CD4-positive, alpha-beta memory T cell (primary cell): ENCODE data around the gene DNHD1. TPM values are rescaled to one million over a fixed set of nuclear protein-coding genes. Genes with fewer than 3 reads are reported as not detected.

Experiments
- CTCF ChIA-PET: fragments of 350-600 bp; sonication (Branson Sonifier 250); formaldehyde crosslinking; loops from one replicate; lab custom pipeline; 2021; ENCODE audit warnings: inconsistent platforms; ENCODE audit not compliant: partially characterized antibody; lab: Charles Lee
- POLR2A ChIA-PET: fragments of 350-600 bp; sonication (Branson Sonifier 250); formaldehyde crosslinking; loops from one replicate; lab custom pipeline; 2021; ENCODE audit not compliant: partially characterized antibody; lab: Charles Lee
- DNase-seq, 5 donors: peaks; one replicate each; pipeline versions ENCODE4 v3.0.0 to v3.0.0-alpha.2; 2020 to 2022; ENCODE audit warnings: mixed read lengths in 1 of 5
- H3K27ac ChIP-seq: one replicate; pipeline ENCODE4 v1.7.0; 2013; ENCODE audit warnings: low read depth, low read length
- H3K27me3 ChIP-seq: 2 replicates; pipeline ENCODE4 v1.7.0; 2013; ENCODE audit warnings: mild to moderate bottlenecking, low read length, moderate library complexity; ENCODE audit not compliant: insufficient read depth
- H3K36me3 ChIP-seq: 2 replicates; pipeline ENCODE4 v1.7.0; 2013; ENCODE audit warnings: mild to moderate bottlenecking, low read length, moderate library complexity; ENCODE audit not compliant: insufficient read depth
- H3K4me1 ChIP-seq: 2 replicates; pipeline ENCODE4 v1.7.0; 2013; ENCODE audit warnings: mild to moderate bottlenecking, low read length, moderate library complexity; ENCODE audit not compliant: insufficient read depth
- H3K4me3 ChIP-seq, 2 donors: one replicate each; pipeline ENCODE4 v1.7.0; 2013; ENCODE audit warnings: low read length in 2 of 2, mild to moderate bottlenecking in 1 of 2
- H3K9me3 ChIP-seq, 2 donors: one replicate each; pipeline ENCODE4 v1.7.0; 2013; ENCODE audit warnings: low read length in 2 of 2, control low read depth in 1 of 2; ENCODE audit not compliant: control insufficient read depth in 1 of 2
- H3K27ac Mint-ChIP-seq, 7 donors: one replicate each; pipeline ENCODE4 v1.8.0; 2020 to 2021; ENCODE audit warnings: mixed read lengths in 7 of 7, mild to moderate bottlenecking in 6 of 7, inconsistent platforms in 3 of 7, moderate library complexity in 3 of 7
- H3K27me3 Mint-ChIP-seq, 2 donors: one replicate each; pipeline ENCODE4 v1.8.0; 2020 to 2021; ENCODE audit warnings: mixed read lengths in 2 of 2
- H3K36me3 Mint-ChIP-seq, 2 donors: one replicate each; pipeline ENCODE4 v1.8.0; 2020 to 2021; ENCODE audit warnings: mixed read lengths in 2 of 2, inconsistent platforms in 1 of 2, mild to moderate bottlenecking in 1 of 2
- H3K4me1 Mint-ChIP-seq, 4 donors: one replicate each; pipeline ENCODE4 v1.8.0; 2020 to 2021; ENCODE audit warnings: mixed read lengths in 4 of 4, mild to moderate bottlenecking in 1 of 4
- H3K4me3 Mint-ChIP-seq, 8 donors: one replicate each; pipeline ENCODE4 v1.8.0; 2020 to 2021; ENCODE audit warnings: mixed read lengths in 8 of 8, mild to moderate bottlenecking in 7 of 8, moderate library complexity in 6 of 8, inconsistent platforms in 3 of 8
- H3K9me3 Mint-ChIP-seq, 8 donors: one replicate each; pipeline ENCODE4 v1.8.0; 2020 to 2021; ENCODE audit warnings: mixed read lengths in 8 of 8, mild to moderate bottlenecking in 5 of 8, inconsistent platforms in 3 of 8, moderate library complexity in 1 of 8
- intact Hi-C: fragments of 100-400 bp; cut with micrococcal nuclease; formaldehyde crosslinking; loops from one replicate; pipeline ENCODE4 v1.15.1; 2023
- polyA plus RNA-seq, 2 donors: library from polyadenylated mRNA; unstranded; fragments of 300-500 nt; fragmentation: Illumina TruSeq; gene quantifications; one replicate each; pipeline ENCODE4 v1.2.3, GENCODE V29; 2021
- total RNA-seq, 2 experiments: library from RNA; stranded (reverse); gene quantifications; one replicate each; pipeline ENCODE4 v1.2.3, GENCODE V29; 2021

Gene DNHD1
- total and polyA plus RNA-seq, 4 experiments from 2014 or later = 1.2 to 54.0 (median 23.6) TPM

DNA sequence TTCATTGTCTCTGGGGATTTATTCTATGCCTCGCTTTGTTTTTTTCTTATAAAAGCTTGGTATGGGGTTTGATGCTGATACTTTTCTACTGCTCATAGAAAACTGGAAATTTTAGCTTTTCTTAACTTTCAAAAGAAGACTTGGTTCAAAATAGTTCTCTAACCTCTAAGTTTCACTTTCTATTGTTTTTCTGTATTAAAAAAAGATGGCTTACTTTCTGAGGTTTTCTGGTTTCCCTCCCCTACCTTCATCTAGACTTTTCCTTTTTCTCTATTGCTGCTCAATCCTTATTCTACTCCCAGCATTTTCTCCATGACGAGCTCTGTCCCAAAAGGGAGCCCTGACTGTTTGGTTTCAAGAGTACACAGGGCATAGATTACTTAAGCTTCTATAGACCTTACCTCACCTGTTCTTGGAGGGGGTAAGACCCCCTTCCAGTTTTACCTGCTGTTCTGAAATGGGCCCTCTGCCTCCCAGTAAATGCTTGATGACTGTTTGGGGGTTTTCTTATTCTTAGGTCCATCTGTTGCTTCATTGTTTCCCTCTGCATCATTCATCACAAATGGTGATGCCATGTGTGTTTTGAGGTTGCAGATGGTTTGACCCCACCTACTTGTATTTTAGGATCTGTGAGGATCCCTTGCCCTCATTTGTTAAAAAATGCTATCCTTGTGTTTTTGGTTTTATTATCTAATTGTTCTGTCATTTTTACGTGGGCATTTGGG, 29.5 kb downstream of the DNHD1 start:
- Mint-ChIP-seq H3K4me1 (peaks cover 11 to 19% (median 14%) of the 10 kb centered on the region in 4 donors), H3K27ac (peak overlapping the region; percentile 70 to 96 (median 87)), H3K27me3 (no peaks in the 10 kb centered on the region), H3K36me3 (peaks cover 16 to 22% of the 10 kb centered on the region in 2 donors), H3K4me3 (peak overlapping the region in 7 of 8 donors; percentile 47 to 84 (median 82)), H3K9me3 (no peaks in the 10 kb centered on the region)
- ChIA-PET CTCF (interaction anchor here (1.0 to 10.1 kb wide), 5 partner anchors 22 to 228 kb away, joined by 4 to 104 read pairs (median 7); partner anchors contain the start of gene MRPL17), POLR2A (interaction anchor here (1.5 kb wide), 1 partner anchor 45 kb away, joined by 4 read pairs; the partner anchor contains the start of genes ARFIP2 and TIMM10B)
- Histone ChIP-seq H3K27ac (no peak overlapping the region), H3K36me3 (no peaks in the 10 kb centered on the region), H3K27me3 (no peaks in the 10 kb centered on the region), H3K4me3 (no peak overlapping the region), H3K9me3 (no peaks in the 10 kb centered on the region), H3K4me1 (peaks cover 14% of the 10 kb centered on the region)
- DNase-seq = peak in 1 of 5 donors; percentile 12
- intact Hi-C loops = no loop called here

DNA sequence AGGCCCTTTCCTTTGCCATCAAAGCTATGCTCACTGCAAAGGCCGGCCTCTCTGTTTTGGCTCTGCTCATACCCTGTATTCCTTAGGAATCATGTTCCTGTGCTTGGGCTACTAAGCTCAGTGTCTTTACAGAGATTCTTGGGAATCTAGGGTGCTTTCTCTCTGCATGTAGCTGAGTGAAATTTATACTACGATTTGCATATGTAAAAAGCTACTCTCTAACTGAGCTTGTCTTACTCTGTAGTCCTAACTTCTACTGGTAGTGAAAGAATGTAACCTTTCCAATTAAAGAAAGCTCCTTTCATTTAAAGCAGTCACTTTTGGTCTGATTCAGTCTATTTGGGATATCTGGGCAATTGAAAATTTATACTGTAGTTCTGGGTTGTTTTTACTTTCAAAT, 32.2 kb downstream of the DNHD1 start:
- H3K27ac ChIP-seq = no peak overlapping the region
- Mint-ChIP-seq H3K9me3 (no peaks in the 10 kb centered on the region), H3K36me3 (peaks cover 13 to 17% of the 10 kb centered on the region in 2 donors), H3K27me3 (no peaks in the 10 kb centered on the region), H3K4me1 (peaks cover 11 to 19% (median 14%) of the 10 kb centered on the region in 4 donors), H3K27ac (peak overlapping the region in 2 of 7 donors; percentile 20 to 36), H3K4me3 (no peak overlapping the region)
- H3K27me3 ChIP-seq = no peaks in the 10 kb centered on the region
- peaks cover 14% of the 10 kb centered on the region for H3K4me1 ChIP-seq
- intact Hi-C loops = no loop called here
- peaks cover 4% of the 10 kb centered on the region for H3K36me3 ChIP-seq
- no peak for DNase-seq
- H3K4me3 ChIP-seq = no peak overlapping the region
- no peaks in the 10 kb centered on the region for H3K9me3 ChIP-seq
- CTCF ChIA-PET = interaction anchor here (0.8 to 10.1 kb wide), 13 partner anchors 9 to 230 kb away, joined by 3 to 104 read pairs (median 3); partner anchors contain the start of genes MRPL17 and TIMM10B
- POLR2A ChIA-PET = interaction anchor here (0.8 to 1.1 kb wide), 2 partner anchors 48 to 154 kb away, joined by 3 read pairs; partner anchors contain the start of genes ARFIP2, MRPL17 and TIMM10B

DNA sequence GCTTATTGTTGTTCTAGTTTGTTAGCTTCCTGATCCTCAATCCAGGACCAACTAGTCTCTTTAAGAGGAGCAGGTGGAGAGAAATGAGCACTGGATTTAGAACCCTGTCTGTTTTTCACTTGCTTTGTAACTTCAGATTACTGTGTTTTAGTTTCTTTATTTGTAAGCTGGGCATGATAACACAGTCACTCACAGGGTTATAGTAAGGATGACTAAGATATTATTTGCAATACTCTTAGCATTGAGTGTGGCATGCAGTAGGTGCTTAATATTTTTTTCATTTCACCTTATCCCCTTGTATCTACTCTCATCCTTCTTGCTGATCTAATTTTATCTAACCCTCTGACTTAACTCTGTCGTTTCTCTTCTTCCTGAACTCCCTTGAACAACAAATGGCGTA, 33.8 kb downstream of the DNHD1 start:
- H3K27ac ChIP-seq = no peak overlapping the region
- H3K27me3 ChIP-seq = no peaks in the 10 kb centered on the region
- no peaks in the 10 kb centered on the region for H3K9me3 Mint-ChIP-seq
- peaks cover 10 to 18% (median 13%) of the 10 kb centered on the region in 4 donors for H3K4me1 Mint-ChIP-seq
- peaks cover 4% of the 10 kb centered on the region for H3K36me3 ChIP-seq
- no peak overlapping the region for H3K4me3 Mint-ChIP-seq
- peaks cover 17 to 20% of the 10 kb centered on the region in 2 donors for H3K36me3 Mint-ChIP-seq
- H3K4me3 ChIP-seq = no peak overlapping the region
- intact Hi-C loops = loop anchor here (1.0 to 5.0 kb wide), 5 partner anchors 71 to 226 kb away; partner anchors contain the start of genes ILK, MRPL17 and RRP8
- DNase-seq = no peak
- H3K27ac Mint-ChIP-seq = no peak overlapping the region
- no peaks in the 10 kb centered on the region for H3K27me3 Mint-ChIP-seq
- CTCF ChIA-PET = interaction anchor here (0.6 to 10.1 kb wide), 37 partner anchors 9 to 228 kb away, joined by 3 to 104 read pairs (median 4); partner anchors contain the start of genes ARFIP2, ILK, MRPL17 and RRP8
- POLR2A ChIA-PET = interaction anchor here (1.0 to 2.1 kb wide), 6 partner anchors 81 to 224 kb away, joined by 3 to 18 read pairs (median 4); partner anchors contain the start of genes MRPL17, TAF10 and TPP1
- peaks cover 12% of the 10 kb centered on the region for H3K4me1 ChIP-seq
- no peaks in the 10 kb centered on the region for H3K9me3 ChIP-seq

DNA sequence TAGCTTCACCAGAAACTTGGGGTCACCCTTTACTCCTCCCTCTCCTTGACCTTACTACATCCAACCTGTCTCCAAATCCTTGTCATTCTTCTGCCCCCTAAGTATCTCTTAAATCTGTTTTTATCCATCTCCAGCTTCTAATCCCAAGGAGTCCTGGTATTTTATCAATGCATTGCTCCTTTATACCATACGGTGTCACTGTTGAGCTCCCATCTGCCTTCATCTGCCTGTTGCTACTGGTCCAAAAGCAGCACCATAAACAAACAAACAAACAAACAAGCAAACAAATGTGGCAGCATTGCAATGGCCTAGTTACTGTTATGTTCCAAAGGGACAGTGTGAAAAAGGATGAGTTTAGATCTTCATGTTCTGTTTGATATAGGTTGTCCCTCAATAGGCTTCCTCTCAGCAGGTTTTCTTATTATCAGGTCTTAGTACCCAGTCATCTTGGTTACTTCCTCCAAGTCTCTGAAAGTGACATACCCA, 34.2 kb downstream of the DNHD1 start:
- peak; percentile 46 to 54 (median 50) for DNase-seq
- peaks cover 7% of the 10 kb centered on the region for H3K4me1 ChIP-seq
- Mint-ChIP-seq H3K4me3 (no peak overlapping the region), H3K4me1 (peaks cover 6 to 14% (median 8%) of the 10 kb centered on the region in 4 donors), H3K27ac (no peak overlapping the region), H3K36me3 (peaks cover 14 to 16% of the 10 kb centered on the region in 2 donors), H3K9me3 (no peaks in the 10 kb centered on the region), H3K27me3 (no peaks in the 10 kb centered on the region)
- H3K27me3 ChIP-seq = no peaks in the 10 kb centered on the region
- POLR2A ChIA-PET = interaction anchor here (1.0 to 2.1 kb wide), 6 partner anchors 81 to 224 kb away, joined by 3 to 18 read pairs (median 4); partner anchors contain the start of genes MRPL17, TAF10 and TPP1
- CTCF ChIA-PET = interaction anchor here (0.6 to 10.1 kb wide), 36 partner anchors 10 to 228 kb away, joined by 3 to 104 read pairs (median 4); partner anchors contain the start of genes ARFIP2, ILK, MRPL17 and RRP8
- intact Hi-C loops = loop anchor here (1.0 to 5.0 kb wide), 5 partner anchors 71 to 226 kb away; partner anchors contain the start of genes ILK, MRPL17 and RRP8
- peaks cover 4% of the 10 kb centered on the region for H3K36me3 ChIP-seq
- no peak overlapping the region for H3K4me3 ChIP-seq
- H3K9me3 ChIP-seq = no peaks in the 10 kb centered on the region
- H3K27ac ChIP-seq = no peak overlapping the region

DNA sequence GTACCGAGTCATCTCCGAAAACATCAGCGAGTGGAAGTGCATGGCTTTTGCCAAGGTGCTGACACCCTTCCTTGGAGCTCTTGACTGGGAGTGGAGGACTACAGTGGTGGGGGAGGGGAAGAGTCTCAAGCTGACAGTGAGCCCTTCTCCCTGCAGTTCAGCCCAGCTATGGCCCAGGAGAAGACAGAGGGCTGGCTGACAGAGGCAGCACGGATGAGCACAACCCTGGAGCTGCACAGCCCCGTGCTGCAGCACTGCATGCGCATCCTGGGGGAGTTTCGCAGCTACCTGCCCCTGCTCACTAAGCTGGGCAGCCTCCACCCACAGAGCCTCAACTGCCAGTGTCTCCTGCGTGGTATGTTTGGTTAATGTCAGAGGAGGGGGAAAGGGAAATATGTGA, 41.4 kb downstream of the DNHD1 start:
- Mint-ChIP-seq H3K9me3 (no peaks in the 10 kb centered on the region), H3K36me3 (peaks cover 9 to 14% of the 10 kb centered on the region in 2 donors), H3K4me3 (no peak overlapping the region), H3K4me1 (peaks cover 9 to 10% (median 9%) of the 10 kb centered on the region in 4 donors), H3K27me3 (no peaks in the 10 kb centered on the region), H3K27ac (peak overlapping the region in 1 of 7 donors; percentile 14)
- Histone ChIP-seq H3K4me3 (no peak overlapping the region), H3K27me3 (no peaks in the 10 kb centered on the region), H3K36me3 (no peaks in the 10 kb centered on the region), H3K27ac (no peak overlapping the region), H3K9me3 (no peaks in the 10 kb centered on the region), H3K4me1 (peaks cover 13% of the 10 kb centered on the region)
- no peak for DNase-seq
- intact Hi-C loops = no loop called here
- CTCF ChIA-PET = interaction anchor here (1.3 kb wide), 1 partner anchor 33 kb away, joined by 3 read pairs; no protein-coding TSS in a partner anchor
- POLR2A ChIA-PET = no interaction called here

DNA sequence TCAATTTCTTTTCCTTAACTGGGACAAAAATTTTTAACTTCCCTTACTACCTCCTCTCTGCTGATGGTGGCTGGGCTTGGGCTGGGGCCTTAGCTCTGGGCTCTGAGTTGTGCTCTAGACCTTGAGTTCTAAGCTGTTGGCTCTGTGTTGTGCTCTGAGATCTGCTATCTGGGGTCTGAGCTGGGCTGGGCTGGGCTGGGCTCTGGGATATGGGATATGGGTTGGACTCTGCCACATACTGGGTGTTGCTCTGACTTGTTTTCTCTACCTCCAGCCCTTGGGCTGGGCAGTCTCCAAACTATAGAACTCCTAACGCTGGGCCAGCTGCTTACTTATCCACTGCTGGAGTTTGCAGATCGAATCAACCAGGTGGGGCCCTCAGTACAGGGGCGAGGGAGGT, 41.9 kb downstream of the DNHD1 start:
- Mint-ChIP-seq H3K9me3 (no peaks in the 10 kb centered on the region), H3K36me3 (peaks cover 9 to 14% of the 10 kb centered on the region in 2 donors), H3K4me1 (peaks cover 9 to 10% (median 9%) of the 10 kb centered on the region in 4 donors), H3K27me3 (no peaks in the 10 kb centered on the region), H3K4me3 (no peak overlapping the region), H3K27ac (peak overlapping the region in 1 of 7 donors; percentile 31)
- H3K36me3 ChIP-seq = no peaks in the 10 kb centered on the region
- DNase-seq = no peak
- ChIA-PET POLR2A (no interaction called here), CTCF (no interaction called here)
- H3K4me1 ChIP-seq = peaks cover 13% of the 10 kb centered on the region
- intact Hi-C loops = no loop called here
- no peak overlapping the region for H3K4me3 ChIP-seq
- H3K9me3 ChIP-seq = no peaks in the 10 kb centered on the region
- H3K27me3 ChIP-seq = no peaks in the 10 kb centered on the region
- no peak overlapping the region for H3K27ac ChIP-seq
